SK-N-SH (cell line): ENCODE results near the gene NKD1. TPM values are rescaled to one million over a fixed set of nuclear protein-coding genes. Genes with fewer than 3 reads are reported as not detected.

Experiments
- CTCF ChIA-PET: fragments of 300-600, 350-600 bp; formaldehyde crosslinking; extraction: SDS; loops from one replicate; lab custom pipeline; 2021; lab: Yijun Ruan, JAX
- POLR2A ChIA-PET: fragments of 350-600 bp; sonication (Branson Sonifier 250); formaldehyde crosslinking; extraction: SDS; loops from one replicate; lab custom pipeline; 2020; ENCODE audit warnings: antibody characterized with exemption, inconsistent platforms; lab: Yijun Ruan, JAX
- DNase-seq: peaks from one replicate; pipeline ENCODE4 v3.0.0; 2012
- H2AFZ ChIP-seq: fragments of 200-600 bp; sonication (generic); 2 replicates; pipeline ENCODE4 v1.8.1; 2016; ENCODE audit warnings: antibody characterized with exemption, mild to moderate bottlenecking, low read depth
- H3F3A ChIP-seq: fragments of 200-600 bp; sonication (generic); replicated peaks from 2 replicates; pipeline ENCODE3; 2016; ENCODE audit warnings: antibody characterized with exemption, mild to moderate bottlenecking; ENCODE audit not compliant: insufficient read depth
- H3K27ac ChIP-seq, 2 experiments: fragments of 200-500 bp in 1 of 2; fragments of 200-600 bp in 1 of 2; sonication (Bioruptor generic) in 1 of 2; sonication (generic), shearing (Covaris generic) in 1 of 2; 2 replicates each; pipeline versions ENCODE4 v1.5.1 to v1.6.1; 2014 to 2016; ENCODE audit warnings: low read depth in 2 of 2, inconsistent platforms in 1 of 2, low read length in 1 of 2, mild to moderate bottlenecking in 1 of 2, mixed read lengths in 1 of 2
- H3K27me3 ChIP-seq: fragments of 200-600 bp; sonication (generic), shearing (Covaris generic); 2 replicates; pipeline ENCODE4 v1.6.1; 2016; ENCODE audit warnings: mixed run types; ENCODE audit not compliant: insufficient read depth
- H3K36me3 ChIP-seq, 2 experiments: fragments of 200-500 bp in 1 of 2; fragments of 200-600 bp in 1 of 2; sonication (Bioruptor generic) in 1 of 2; sonication (generic) in 1 of 2; replicated peaks in 1 of 2; 2 replicates each; pipeline versions ENCODE3 to v1.5.1; 2014 to 2016; ENCODE audit warnings: low read length in 1 of 2, mild to moderate bottlenecking in 1 of 2; ENCODE audit not compliant: insufficient read depth in 2 of 2, control insufficient read depth in 1 of 2
- H3K4me1 ChIP-seq, 2 experiments: fragments of 200-500 bp in 1 of 2; fragments of 200-600 bp in 1 of 2; sonication (Bioruptor generic) in 1 of 2; sonication (generic), shearing (Covaris generic) in 1 of 2; 2 replicates each; pipeline versions ENCODE4 v1.5.1 to v1.6.1; 2014 to 2016; ENCODE audit warnings: low read depth in 1 of 2, low read length in 1 of 2, mixed run types in 1 of 2; ENCODE audit not compliant: insufficient read depth in 2 of 2, control insufficient read depth in 1 of 2
- H3K4me2 ChIP-seq: fragments of 200-600 bp; sonication (generic), shearing (Covaris generic); 2 replicates; pipeline ENCODE4 v1.6.1; 2017; ENCODE audit warnings: mixed run types
- H3K4me3 ChIP-seq, 2 experiments: fragments of 200-500 bp in 1 of 2; fragments of 200-600 bp in 1 of 2; sonication (Bioruptor generic) in 1 of 2; sonication (generic), shearing (Covaris generic) in 1 of 2; 2 replicates each; pipeline versions ENCODE4 v1.5.1 to v1.8.1; 2014 to 2016; ENCODE audit warnings: low read depth in 2 of 2, inconsistent platforms in 1 of 2, low read length in 1 of 2, mild to moderate bottlenecking in 1 of 2, mixed read lengths in 1 of 2, moderate library complexity in 1 of 2
- H3K79me2 ChIP-seq: fragments of 200-600 bp; sonication (generic); 2 replicates; pipeline ENCODE4 v1.8.1; 2017; ENCODE audit warnings: mild to moderate bottlenecking; ENCODE audit not compliant: insufficient read depth
- H3K9ac ChIP-seq: fragments of 200-600 bp; sonication (generic); 2 replicates; pipeline ENCODE4 v1.6.1; 2017; ENCODE audit warnings: mixed run types
- H3K9me2 ChIP-seq: fragments of 200-600 bp; sonication (generic); 2 replicates; pipeline ENCODE4 v1.6.1; 2017; ENCODE audit warnings: mixed run types
- H3K9me3 ChIP-seq: fragments of 200-600 bp; sonication (generic); 2 replicates; pipeline ENCODE4 v1.6.1; 2017; ENCODE audit warnings: mixed run types, mild to moderate bottlenecking, moderate library complexity
- H4K20me1 ChIP-seq: fragments of 200-600 bp; sonication (generic); 2 replicates; pipeline ENCODE4 v1.6.1; 2017; ENCODE audit warnings: mild to moderate bottlenecking, mixed run types; ENCODE audit not compliant: insufficient read depth
- CHD2 ChIP-seq: fragments of 150-350 bp; IDR thresholded peaks from 2 replicates; pipeline ENCODE4 v1.6.1; 2018; ENCODE audit warnings: low read length; ENCODE audit not compliant: partially characterized antibody
- CTCF ChIP-seq: fragments of 200-600 bp; sonication (generic); IDR thresholded peaks from 2 replicates; pipeline ENCODE4 v1.6.1; 2017; ENCODE audit warnings: antibody characterized with exemption, mild to moderate bottlenecking, moderate library complexity
- ELF1 ChIP-seq: IDR thresholded peaks from 2 replicates; pipeline ENCODE4 v1.4.0; 2012
- EP300 ChIP-seq, 2 experiments: IDR thresholded peaks; 2 replicates each; pipeline versions ENCODE4 v1.4.0 to v1.6.1; 2012; ENCODE audit warnings: borderline replicate concordance in 1 of 2, low read depth in 1 of 2, low read length in 1 of 2
- EZH2phosphoT487 ChIP-seq: fragments of 200-600 bp; sonication (generic); IDR thresholded peaks from 2 replicates; pipeline ENCODE4 v1.6.1; 2017; ENCODE audit warnings: low read depth, mixed run types, mild to moderate bottlenecking, antibody characterized with exemption, moderate library complexity, borderline replicate concordance
- FOXM1 ChIP-seq: IDR thresholded peaks from 2 replicates; pipeline ENCODE4 v1.4.0; 2012; ENCODE audit warnings: low read depth, mild to moderate bottlenecking
- GABPA ChIP-seq: IDR thresholded peaks from 2 replicates; pipeline ENCODE4 v1.4.0; 2012; ENCODE audit warnings: low read depth, mild to moderate bottlenecking
- IRF3 ChIP-seq: fragments of 150-350 bp; IDR thresholded peaks from 2 replicates; pipeline ENCODE4 v1.6.1; 2016; ENCODE audit warnings: mild to moderate bottlenecking, low read depth, low read length
- JUND ChIP-seq: IDR thresholded peaks from 2 replicates; pipeline ENCODE4 v1.4.0; 2012
- MAX ChIP-seq: IDR thresholded peaks from 2 replicates; pipeline ENCODE4 v1.4.0; 2012; ENCODE audit warnings: low read depth
- MXI1 ChIP-seq: IDR thresholded peaks from 2 replicates; pipeline ENCODE4 v1.6.1; 2012; ENCODE audit warnings: mild to moderate bottlenecking, low read depth, low read length, improper control_type of control experiment
- NRF1 ChIP-seq: IDR thresholded peaks from 2 replicates; pipeline ENCODE4 v1.6.1; 2012; ENCODE audit warnings: low read depth, mild to moderate bottlenecking, low read length
- PBX3 ChIP-seq: IDR thresholded peaks from 2 replicates; pipeline ENCODE4; 2012
- POLR2AphosphoS5 ChIP-seq: IDR thresholded peaks from 2 replicates; pipeline ENCODE4 v1.6.1; 2012; ENCODE audit warnings: low read depth, low read length
- RCOR1 ChIP-seq: fragments of 150-350 bp; IDR thresholded peaks from 2 replicates; pipeline ENCODE4 v1.6.1; 2017; ENCODE audit warnings: antibody characterized with exemption, low read length
- RFX5 ChIP-seq: IDR thresholded peaks from 2 replicates; pipeline ENCODE4 v1.6.1; 2012; ENCODE audit warnings: mild to moderate bottlenecking, improper control_type of control experiment, low read length
- RXRA ChIP-seq: IDR thresholded peaks from 2 replicates; pipeline ENCODE4 v1.4.0; 2012; ENCODE audit warnings: low read depth, mild to moderate bottlenecking, borderline replicate concordance
- SIN3A ChIP-seq: IDR thresholded peaks from 2 replicates; pipeline ENCODE4 v1.6.1; 2012; ENCODE audit warnings: low read depth, mild to moderate bottlenecking, low read length, moderate library complexity, borderline replicate concordance
- TCF12 ChIP-seq: IDR thresholded peaks from 2 replicates; pipeline ENCODE4 v1.4.0; 2012
- USF2 ChIP-seq: fragments of 150-350 bp; IDR thresholded peaks from 2 replicates; pipeline ENCODE4 v1.6.1; 2017; ENCODE audit warnings: antibody characterized with exemption, low read length, low read depth, borderline replicate concordance
- YY1 ChIP-seq: IDR thresholded peaks from 2 replicates; pipeline ENCODE4 v1.4.0; 2012; ENCODE audit warnings: low read depth, mild to moderate bottlenecking
- WGBS: methylation state at CpG from one replicate; pipeline ENCODE4 v1.1.6; 2017; ENCODE audit warnings: low lambda C conversion rate; 5-methylcytosine and 5-hydroxymethylcytosine counted together
- polyA plus RNA-seq, 3 experiments: library from polyadenylated mRNA; depleted of rRNA; stranded (reverse); fragments of >200 nt; gene quantifications; 2 replicates each; pipeline ENCODE4 v1.2.3, GENCODE V29; 2012

Gene NKD1
- polyA plus RNA-seq, 1 of the 3 experiments (the other 2 are of a cell fraction) = 0.02 TPM

- Histone ChIP-seq H4K20me1 (no peaks in the 10 kb centered on the region), H3F3A (no peaks in the 10 kb centered on the region), H3K9me3 (no peaks in the 10 kb centered on the region), H3K4me2 (no peak overlapping the region), H3K4me3 (no peak overlapping the region), H3K27ac (no peak overlapping the region), H3K9ac (no peak overlapping the region), H3K79me2 (no peaks in the 10 kb centered on the region), H3K36me3 (no peaks in the 10 kb centered on the region), H3K27me3 (peaks cover 41% of the 10 kb centered on the region), H3K9me2 (no peaks in the 10 kb centered on the region), H2AFZ (no peak overlapping the region), H3K4me1 (peaks cover 0 to 9% of the 10 kb centered on the region in 2 experiments; a peak in 1 of 4 replicates)
- TF ChIP-seq GABPA (no peak), CHD2 (no peak), CTCF (no peak), YY1 (no peak), RXRA (no peak), USF2 (no peak), SIN3A (no peak), IRF3 (no peak), RFX5 (no peak), FOXM1 (no peak), ELF1 (no peak)
- 86% methylated on average over 7 of the region's 8 CpGs for whole genome bisulfite sequencing
- DNase-seq = no peak
- POLR2A ChIA-PET = no interaction called here
- CTCF ChIA-PET = interaction anchor here (1.5 to 2.9 kb wide), 2 partner anchors 115 to 177 kb away, joined by 3 to 21 read pairs; no protein-coding TSS in a partner anchor
Measured at GRCh38 chr16:50550035-50550434, 1.8 kb downstream of the NKD1 start.

GRCh38 chr16:50550866-50551641 lies 2.9 kb downstream of the NKD1 start:
- no peaks in the 10 kb centered on the region for H3F3A ChIP-seq
- H3K27me3 ChIP-seq = peaks cover 37% of the 10 kb centered on the region
- ChIA-PET CTCF (interaction anchor here (1.4 to 2.9 kb wide), 2 partner anchors 114 to 176 kb away, joined by 3 to 21 read pairs; no protein-coding TSS in a partner anchor), POLR2A (interaction anchor here (0.5 kb wide), 1 partner anchor 14 kb away, joined by 3 read pairs; no protein-coding TSS in a partner anchor)
- H4K20me1 ChIP-seq = no peaks in the 10 kb centered on the region
- no peak for DNase-seq
- no peaks in the 10 kb centered on the region for H3K79me2 ChIP-seq
- H2AFZ ChIP-seq = no peak overlapping the region
- H3K9me3 ChIP-seq = no peaks in the 10 kb centered on the region
- H3K27ac ChIP-seq = no peak overlapping the region
- no peak overlapping the region for H3K4me3 ChIP-seq
- no peaks in the 10 kb centered on the region for H3K9me2 ChIP-seq
- 64% methylated on average over 9 of the region's 9 CpGs for WGBS
- no peak overlapping the region for H3K9ac ChIP-seq
- no peaks in the 10 kb centered on the region for H3K36me3 ChIP-seq
- H3K4me1 ChIP-seq = peaks cover 0 to 9% of the 10 kb centered on the region in 2 experiments; a peak in 1 of 4 replicates
- no peak overlapping the region for H3K4me2 ChIP-seq
- TF ChIP-seq JUND (no peak), RFX5 (no peak), EP300 (IDR thresholded peaks at IDR 0.05; ENCODE audit: borderline replicate concordance in 1 of 2, low read depth in 1 of 2, low read length in 1 of 2) (no peak), MXI1 (no peak), NRF1 (no peak), POLR2AphosphoS5 (no peak), RCOR1 (no peak), EZH2phosphoT487 (no peak), IRF3 (no peak), TCF12 (no peak), GABPA (no peak), MAX (no peak), PBX3 (no peak)
